ENCODE results near the gene CYP26B1.

CYP26B1 gene, protein sequence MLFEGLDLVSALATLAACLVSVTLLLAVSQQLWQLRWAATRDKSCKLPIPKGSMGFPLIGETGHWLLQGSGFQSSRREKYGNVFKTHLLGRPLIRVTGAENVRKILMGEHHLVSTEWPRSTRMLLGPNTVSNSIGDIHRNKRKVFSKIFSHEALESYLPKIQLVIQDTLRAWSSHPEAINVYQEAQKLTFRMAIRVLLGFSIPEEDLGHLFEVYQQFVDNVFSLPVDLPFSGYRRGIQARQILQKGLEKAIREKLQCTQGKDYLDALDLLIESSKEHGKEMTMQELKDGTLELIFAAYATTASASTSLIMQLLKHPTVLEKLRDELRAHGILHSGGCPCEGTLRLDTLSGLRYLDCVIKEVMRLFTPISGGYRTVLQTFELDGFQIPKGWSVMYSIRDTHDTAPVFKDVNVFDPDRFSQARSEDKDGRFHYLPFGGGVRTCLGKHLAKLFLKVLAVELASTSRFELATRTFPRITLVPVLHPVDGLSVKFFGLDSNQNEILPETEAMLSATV

GRCh38 chr2:72147303-72147971 lies at the start of gene CYP26B1:
TSS of gene CYP26B1 (minus strand) at chr2:72147862. CDS start at chr2:72147834, 28 bp downstream.
- Histone ChIP-seq H3K27me3 (peaks cover 83 to 94% (median 91%) of the 10 kb centered on the region in 11 experiments), H3K9ac (peak within 1 kb of the TSS in 9 of 11 experiments; percentile 15 to 60 (median 29); a peak in 10 of 22 replicates), H3K4me1 (peaks cover 50 to 71% (median 61%) of the 10 kb centered on the region in 10 experiments)

DNA sequence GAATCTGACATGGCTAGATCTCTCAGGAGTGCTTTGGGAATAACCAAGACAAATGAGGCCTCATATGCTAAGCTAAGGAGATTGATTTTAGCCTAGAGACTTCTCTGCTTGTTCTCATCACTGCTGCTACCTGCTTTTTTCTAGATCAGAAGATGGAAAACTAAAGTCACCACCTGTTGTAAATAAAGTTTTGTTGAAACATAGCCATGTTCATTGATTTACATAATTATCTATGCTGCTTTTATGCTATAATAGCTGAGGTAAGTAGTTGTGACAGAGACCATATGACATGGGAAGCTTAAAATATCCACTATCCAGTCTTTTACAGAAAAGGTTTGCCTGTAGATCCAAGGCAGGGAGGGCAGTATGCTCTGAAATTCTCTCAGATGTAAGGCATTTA lies 46.1 kb upstream of the CYP26B1 start:
- H4K20me1 ChIP-seq = no peaks in the 10 kb centered on the region
- no peak for TF ChIP-seq Cebpa-rat (IDR thresholded peaks at IDR 0.05)
- no peaks in the 10 kb centered on the region for H3K36me3 ChIP-seq
- H3K4me3 ChIP-seq = no peak overlapping the region
- no peaks in the 10 kb centered on the region; a peak in 1 of 22 replicates for H3K9me3 ChIP-seq (replicated peaks in 1 of 11)
- H3K27me3 ChIP-seq = no peaks in the 10 kb centered on the region
- no peak overlapping the region for H3K9ac ChIP-seq
- no peak overlapping the region for H3K4me2 ChIP-seq
- H3K4me1 ChIP-seq = no peaks in the 10 kb centered on the region
- H3K27ac ChIP-seq = no peak overlapping the region

More at GRCh38 chr2:72147303-72147971, at the start of gene CYP26B1:
- no peak for TF ChIP-seq Cebpa-rat (IDR thresholded peaks at IDR 0.05)
- H3K4me2 ChIP-seq = peak within 1 kb of the TSS; percentile 85 to 99 (median 97)
- peaks cover 0 to 74% (median 52%) of the 10 kb centered on the region in 11 experiments; a peak in 19 of 22 replicates for H4K20me1 ChIP-seq
- no peaks in the 10 kb centered on the region for H3K36me3 ChIP-seq
- peaks cover 0 to 10% (median 0%) of the 10 kb centered on the region in 11 experiments; a peak in 10 of 22 replicates for H3K9me3 ChIP-seq (replicated peaks in 1 of 11)
- H3K27ac ChIP-seq = no peak within 1 kb of the TSS
- H3K4me3 ChIP-seq = peak within 1 kb of the TSS; percentile 52 to 70 (median 60)

DNA sequence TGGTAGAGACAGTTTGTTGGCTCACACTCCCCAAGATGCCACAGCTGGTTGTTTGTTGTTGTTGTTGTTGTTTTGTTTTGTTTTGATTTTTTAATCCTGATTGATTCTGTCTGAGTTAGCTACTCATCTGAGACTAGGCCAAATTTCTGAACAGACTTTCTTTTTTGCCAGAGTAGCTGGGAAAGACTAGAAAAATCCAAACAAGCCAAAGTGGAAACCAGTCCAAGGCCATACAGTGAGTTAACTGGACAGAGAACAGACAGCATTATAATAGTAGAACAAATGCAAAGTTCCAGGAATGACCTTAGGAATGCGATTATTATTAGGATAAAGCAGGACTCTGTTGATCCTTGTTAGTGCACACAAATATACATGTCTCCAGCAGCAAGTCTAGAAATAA lies 43.8 kb upstream of the CYP26B1 start:
- TF ChIP-seq Cebpa-rat (IDR thresholded peaks at IDR 0.05) = no peak
- Histone ChIP-seq H3K4me2 (no peak overlapping the region), H4K20me1 (no peaks in the 10 kb centered on the region), H3K36me3 (peaks cover 0 to 7% (median 0%) of the 10 kb centered on the region in 11 experiments; a peak in 3 of 22 replicates), H3K4me3 (no peak overlapping the region), H3K4me1 (no peaks in the 10 kb centered on the region), H3K27me3 (no peaks in the 10 kb centered on the region), H3K27ac (no peak overlapping the region), H3K9me3 (replicated peaks in 1 of 11) (peaks cover 18 to 23% (median 20%) of the 10 kb centered on the region in 11 experiments), H3K9ac (no peak overlapping the region)

- H3K4me1 ChIP-seq = no peaks in the 10 kb centered on the region
- no peak overlapping the region for H3K27ac ChIP-seq
- no peak overlapping the region for H3K4me3 ChIP-seq
- H4K20me1 ChIP-seq = no peaks in the 10 kb centered on the region
- H3K36me3 ChIP-seq = peaks cover 0 to 7% (median 0%) of the 10 kb centered on the region in 11 experiments; a peak in 3 of 22 replicates
- no peak for TF ChIP-seq Cebpa-rat (IDR thresholded peaks at IDR 0.05)
- no peak overlapping the region for H3K9ac ChIP-seq
- H3K4me2 ChIP-seq = no peak overlapping the region
- H3K27me3 ChIP-seq = no peaks in the 10 kb centered on the region
- peaks cover 18 to 28% (median 20%) of the 10 kb centered on the region in 11 experiments for H3K9me3 ChIP-seq (replicated peaks in 1 of 11)
These were observed 37.5 kb upstream of the CYP26B1 start for GRCh38 chr2:72185206-72185605.

DNA sequence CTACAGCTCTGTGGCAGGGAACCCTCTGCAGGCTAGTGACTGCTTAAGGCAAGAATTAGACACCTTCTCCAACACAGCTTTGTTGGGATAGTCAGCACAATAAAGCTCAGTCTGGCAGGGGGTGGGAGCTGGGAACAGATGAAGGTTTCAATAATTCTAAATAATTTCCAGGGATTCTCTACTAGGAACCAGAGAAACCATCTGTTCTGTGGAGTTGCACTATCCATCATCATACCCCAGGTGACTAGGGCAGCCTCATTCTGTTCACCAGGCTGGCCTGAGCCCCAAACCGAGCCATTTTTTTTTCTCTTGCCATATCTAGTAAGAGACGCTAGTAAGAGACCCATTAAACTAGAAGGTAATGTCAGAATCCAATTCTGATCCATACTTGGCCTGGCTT lies 35.8 kb upstream of the CYP26B1 start:
- Histone ChIP-seq H3K27ac (no peak overlapping the region), H3K27me3 (no peaks in the 10 kb centered on the region)
- no peak for TF ChIP-seq Cebpa-rat (IDR thresholded peaks at IDR 0.05)

GRCh38 chr2:72183016-72183415 lies 35.4 kb upstream of the CYP26B1 start:
- Histone ChIP-seq H3K4me1 (no peaks in the 10 kb centered on the region), H3K36me3 (peaks cover 0 to 9% (median 0%) of the 10 kb centered on the region in 11 experiments; a peak in 4 of 22 replicates), H4K20me1 (no peaks in the 10 kb centered on the region), H3K4me3 (no peak overlapping the region), H3K9me3 (replicated peaks in 1 of 11) (peaks cover 14 to 21% (median 15%) of the 10 kb centered on the region in 11 experiments), H3K27me3 (no peaks in the 10 kb centered on the region), H3K9ac (no peak overlapping the region), H3K27ac (no peak overlapping the region), H3K4me2 (no peak overlapping the region)
- no peak for TF ChIP-seq Cebpa-rat (IDR thresholded peaks at IDR 0.05)

More for the DNA sequence above, 35.8 kb upstream of the CYP26B1 start:
- Histone ChIP-seq H3K4me3 (no peak overlapping the region), H3K4me2 (no peak overlapping the region), H3K4me1 (no peaks in the 10 kb centered on the region), H3K9me3 (replicated peaks in 1 of 11) (peaks cover 18 to 26% (median 19%) of the 10 kb centered on the region in 11 experiments), H3K36me3 (peaks cover 0 to 8% (median 0%) of the 10 kb centered on the region in 11 experiments; a peak in 4 of 22 replicates), H3K9ac (no peak overlapping the region), H4K20me1 (no peaks in the 10 kb centered on the region)

DNA sequence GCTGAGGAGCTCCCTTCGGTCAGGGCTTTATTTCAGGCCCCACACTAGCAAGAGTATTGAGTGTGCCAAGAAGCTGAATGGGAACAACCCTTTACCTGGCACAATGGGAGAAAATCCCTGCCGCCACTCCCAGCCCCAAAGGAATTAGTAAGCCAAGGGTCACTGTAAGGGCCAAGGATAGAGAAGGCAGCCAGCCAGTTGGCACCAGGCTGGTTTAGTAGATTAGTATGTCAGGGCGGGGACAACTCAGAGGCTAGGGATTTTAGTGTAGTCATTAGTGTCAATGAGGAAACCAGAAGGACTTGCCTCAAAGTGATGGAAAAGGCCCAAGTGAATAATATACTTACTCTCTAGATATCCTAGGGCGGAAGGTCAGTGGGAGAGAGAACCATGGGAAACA lies 34.9 kb upstream of the CYP26B1 start:
- Histone ChIP-seq H4K20me1 (no peaks in the 10 kb centered on the region), H3K9me3 (replicated peaks in 1 of 11) (peaks cover 9 to 16% (median 10%) of the 10 kb centered on the region in 11 experiments), H3K4me2 (no peak overlapping the region), H3K9ac (no peak overlapping the region), H3K4me3 (no peak overlapping the region), H3K36me3 (peaks cover 0 to 9% (median 0%) of the 10 kb centered on the region in 11 experiments; a peak in 4 of 22 replicates), H3K27ac (no peak overlapping the region), H3K4me1 (no peaks in the 10 kb centered on the region), H3K27me3 (no peaks in the 10 kb centered on the region)
- no peak for TF ChIP-seq Cebpa-rat (IDR thresholded peaks at IDR 0.05)

DNA sequence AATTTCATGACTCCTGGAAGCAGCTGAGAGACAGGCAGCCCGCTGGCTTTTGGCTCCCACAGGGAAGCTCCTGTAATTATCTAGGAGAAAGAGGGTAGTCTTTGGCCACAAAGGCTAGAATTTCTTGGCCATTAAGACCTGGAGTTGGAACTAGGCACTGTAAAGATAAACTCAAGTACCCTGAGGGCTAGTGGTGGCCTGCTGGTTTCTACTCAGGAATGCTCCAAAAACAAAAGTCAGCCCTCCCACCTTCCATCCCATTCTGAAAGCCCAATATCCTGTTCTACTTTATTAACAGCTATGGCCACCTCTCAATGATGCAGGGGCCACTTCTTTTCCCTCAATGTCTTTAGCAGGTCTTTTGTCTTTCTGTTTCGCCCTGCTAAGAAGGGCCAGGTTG lies 34.0 kb upstream of the CYP26B1 start:
- H3K9me3 ChIP-seq (replicated peaks in 1 of 11) = peaks cover under 1 to 7% (median under 1%) of the 10 kb centered on the region in 11 experiments; a peak in 16 of 22 replicates
- no peaks in the 10 kb centered on the region for H3K27me3 ChIP-seq
- no peak for TF ChIP-seq Cebpa-rat (IDR thresholded peaks at IDR 0.05)
- no peak overlapping the region for H3K4me3 ChIP-seq
- H3K27ac ChIP-seq = no peak overlapping the region
- no peaks in the 10 kb centered on the region for H4K20me1 ChIP-seq
- peaks cover 0 to 9% (median 0%) of the 10 kb centered on the region in 11 experiments; a peak in 2 of 22 replicates for H3K36me3 ChIP-seq
- H3K9ac ChIP-seq = no peak overlapping the region
- H3K4me1 ChIP-seq = no peaks in the 10 kb centered on the region
- no peak overlapping the region for H3K4me2 ChIP-seq

- Histone ChIP-seq H3K4me1 (no peaks in the 10 kb centered on the region), H3K4me2 (no peak overlapping the region), H3K36me3 (peaks cover 0 to 9% (median 0%) of the 10 kb centered on the region in 11 experiments; a peak in 2 of 22 replicates), H3K9ac (no peak overlapping the region), H3K9me3 (replicated peaks in 1 of 11) (no peaks in the 10 kb centered on the region), H3K27ac (no peak overlapping the region), H3K4me3 (no peak overlapping the region), H4K20me1 (no peaks in the 10 kb centered on the region), H3K27me3 (no peaks in the 10 kb centered on the region)
- TF ChIP-seq Cebpa-rat (IDR thresholded peaks at IDR 0.05) = no peak
These were observed 32.7 kb upstream of the CYP26B1 start for GRCh38 chr2:72180351-72180750.
